Astrocyte (in vitro differentiated cells and primary cell): Measurements from ENCODE around the gene CDKAL1.

Experiments used
- EZH2 ChIP-seq: IDR thresholded peaks from 2 replicates; pipeline ENCODE4 v1.6.1; 2012; ENCODE audit warnings: mild to moderate bottlenecking, low read length, inconsistent platforms; ENCODE audit not compliant: insufficient read depth
- TF ChIP-seq, protein P1 (sequence below): IDR thresholded peaks from 2 replicates; pipeline ENCODE4 v1.5.1; 2011; ENCODE audit warnings: low read depth, mild to moderate bottlenecking, inconsistent platforms, low read length, moderate library complexity; ENCODE audit not compliant: insufficient read depth

GRCh38 chr6:21143645-21144044, 609.4 kb downstream of the CDKAL1 start:
- TF ChIP-seq EZH2: no peak
- TF ChIP-seq, protein P1, sequence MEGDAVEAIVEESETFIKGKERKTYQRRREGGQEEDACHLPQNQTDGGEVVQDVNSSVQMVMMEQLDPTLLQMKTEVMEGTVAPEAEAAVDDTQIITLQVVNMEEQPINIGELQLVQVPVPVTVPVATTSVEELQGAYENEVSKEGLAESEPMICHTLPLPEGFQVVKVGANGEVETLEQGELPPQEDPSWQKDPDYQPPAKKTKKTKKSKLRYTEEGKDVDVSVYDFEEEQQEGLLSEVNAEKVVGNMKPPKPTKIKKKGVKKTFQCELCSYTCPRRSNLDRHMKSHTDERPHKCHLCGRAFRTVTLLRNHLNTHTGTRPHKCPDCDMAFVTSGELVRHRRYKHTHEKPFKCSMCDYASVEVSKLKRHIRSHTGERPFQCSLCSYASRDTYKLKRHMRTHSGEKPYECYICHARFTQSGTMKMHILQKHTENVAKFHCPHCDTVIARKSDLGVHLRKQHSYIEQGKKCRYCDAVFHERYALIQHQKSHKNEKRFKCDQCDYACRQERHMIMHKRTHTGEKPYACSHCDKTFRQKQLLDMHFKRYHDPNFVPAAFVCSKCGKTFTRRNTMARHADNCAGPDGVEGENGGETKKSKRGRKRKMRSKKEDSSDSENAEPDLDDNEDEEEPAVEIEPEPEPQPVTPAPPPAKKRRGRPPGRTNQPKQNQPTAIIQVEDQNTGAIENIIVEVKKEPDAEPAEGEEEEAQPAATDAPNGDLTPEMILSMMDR: no peak
